NCI-H1694 treated with DMSO at 0.1 percent for 48 hours (cell line): ENCODE measurements around the gene MYDGF.
"Not testable (repeated sequence)": the region's sequence is repeated elsewhere in the genome, so short reads cannot be mapped to it uniquely, and the experiment has no call there.

ENCODE experiments used
- DNase-seq: peaks from one replicate; lab custom pipeline; 2025; lab: John Stamatoyannopoulos, UW

Gene MYDGF

DNA sequence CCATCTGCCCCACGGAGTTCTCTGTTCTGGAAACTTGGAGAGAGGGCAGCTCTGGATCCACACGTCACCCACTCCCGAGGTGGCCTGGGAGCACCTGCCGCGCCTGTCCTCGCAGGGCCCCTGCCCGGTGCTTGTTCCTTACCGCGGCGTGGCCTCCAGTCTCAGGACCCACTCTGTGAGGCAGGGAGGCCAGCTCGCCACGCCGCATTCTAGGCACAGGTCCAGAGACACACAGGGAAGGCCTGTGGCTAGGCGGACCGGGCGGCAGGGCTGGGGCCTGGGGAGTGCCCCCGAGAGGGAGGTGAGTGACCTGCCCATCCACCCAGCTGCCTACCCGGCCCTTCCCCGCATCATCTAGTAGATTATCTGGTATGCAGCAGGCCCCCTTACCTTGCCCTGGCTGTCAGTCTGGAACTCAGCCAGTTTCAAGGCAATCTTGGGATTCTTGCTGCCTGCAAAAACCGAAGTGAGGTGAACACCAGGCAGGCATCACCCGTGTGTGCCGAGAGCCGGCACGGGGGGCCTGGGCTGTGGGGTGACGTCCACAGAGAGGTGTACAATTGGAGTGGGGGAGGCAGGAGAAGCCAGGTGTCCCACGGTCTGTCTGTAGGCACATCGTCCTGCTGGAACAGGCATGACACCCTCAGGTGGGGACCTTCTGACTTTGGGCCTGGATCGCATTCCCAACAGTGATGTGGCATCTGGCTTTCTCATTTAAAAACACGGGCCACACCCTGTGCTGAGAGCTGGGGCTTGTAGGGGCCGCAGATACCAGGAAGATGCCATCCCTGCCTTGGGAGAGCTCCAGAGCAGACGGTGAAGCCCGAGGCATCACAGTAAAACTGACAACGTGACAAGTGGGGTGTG lies 29.9 kb upstream of the MYDGF start:
- no peak for DNase-seq

DNA sequence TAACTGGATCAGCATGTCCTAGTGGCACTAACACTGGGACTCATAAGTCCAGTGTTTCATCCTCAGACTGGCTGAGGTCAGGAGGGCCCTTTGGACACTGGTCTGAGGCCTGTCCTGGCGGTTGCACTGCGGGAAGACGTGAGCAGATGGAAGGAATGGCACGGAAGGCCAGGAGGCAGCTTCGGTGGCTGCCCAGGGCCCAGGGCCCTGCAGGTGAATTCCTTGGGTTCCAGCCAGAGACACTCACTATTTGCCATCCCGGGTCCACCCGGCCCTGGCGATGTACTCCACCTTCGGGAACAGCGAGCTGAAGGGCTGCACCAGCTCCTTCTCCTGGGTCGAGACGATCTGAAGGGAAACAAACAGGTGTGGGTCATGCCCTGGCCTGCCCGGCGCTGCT lies 27.2 kb upstream of the MYDGF start:
- DNase-seq, result no peak

DNA sequence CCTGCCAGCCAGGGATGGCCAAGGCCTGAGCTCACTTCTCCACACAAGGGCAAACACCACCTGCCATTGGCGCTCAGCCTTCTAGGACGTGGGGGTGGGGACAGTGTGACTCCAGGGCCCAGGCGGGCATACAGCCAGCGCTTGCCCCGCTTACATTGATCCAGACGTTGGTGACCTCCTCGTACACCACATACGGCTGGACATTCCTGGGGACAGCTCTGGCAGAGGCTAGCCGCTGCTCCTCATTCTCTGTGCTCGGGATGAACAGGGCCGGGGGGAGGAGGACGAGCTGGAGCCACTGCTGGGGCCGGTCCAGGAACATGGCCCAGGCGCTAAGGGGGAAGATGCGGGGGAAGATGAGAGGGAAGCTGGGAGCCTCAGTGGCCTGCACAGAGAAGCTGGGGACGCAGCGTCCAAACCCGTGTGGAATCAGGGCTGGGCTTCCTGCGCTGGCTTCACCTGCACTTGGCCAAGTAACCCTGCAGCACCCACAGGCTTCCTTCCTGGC lies 25.1 kb upstream of the MYDGF start:
- DNase-seq, result no peak

DNA sequence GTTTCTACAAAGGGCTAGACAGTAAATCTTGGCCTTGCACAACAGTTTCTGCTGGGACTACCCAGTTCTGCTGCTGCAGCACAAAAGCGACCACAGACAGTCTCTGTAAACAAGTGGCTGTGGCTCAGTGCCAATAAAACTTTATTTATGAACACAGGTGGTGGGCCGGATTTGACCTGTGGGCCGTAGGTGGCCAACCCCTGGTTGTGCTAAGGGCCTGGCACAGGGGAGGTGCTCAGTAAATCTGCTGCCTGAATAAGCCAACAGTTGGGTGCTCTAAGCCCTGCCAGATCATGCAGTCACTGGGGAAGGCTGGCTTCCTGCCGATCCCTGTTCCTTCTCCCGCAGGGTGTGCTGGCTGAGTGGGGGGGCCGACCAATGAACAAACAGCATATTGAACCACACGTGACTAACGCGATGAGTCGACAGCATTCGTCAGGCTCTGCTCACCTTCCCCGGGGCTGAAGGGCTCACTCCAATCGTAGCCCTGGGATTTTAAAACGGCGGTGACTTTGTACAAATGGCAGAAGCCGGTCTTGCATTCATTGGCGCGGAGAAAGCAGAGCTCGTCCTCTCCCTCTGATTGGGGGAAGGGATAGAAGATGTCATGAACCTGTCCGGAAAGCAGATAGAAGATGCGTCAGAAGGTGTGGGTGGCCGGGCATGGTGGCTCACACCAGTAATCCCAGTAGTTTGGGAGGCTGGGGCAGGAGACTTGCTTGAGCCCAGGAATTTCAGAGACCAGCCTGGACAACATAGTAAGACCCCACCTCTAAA lies 24.3 kb upstream of the MYDGF start:
- DNase-seq, result peak; percentile 91

DNA sequence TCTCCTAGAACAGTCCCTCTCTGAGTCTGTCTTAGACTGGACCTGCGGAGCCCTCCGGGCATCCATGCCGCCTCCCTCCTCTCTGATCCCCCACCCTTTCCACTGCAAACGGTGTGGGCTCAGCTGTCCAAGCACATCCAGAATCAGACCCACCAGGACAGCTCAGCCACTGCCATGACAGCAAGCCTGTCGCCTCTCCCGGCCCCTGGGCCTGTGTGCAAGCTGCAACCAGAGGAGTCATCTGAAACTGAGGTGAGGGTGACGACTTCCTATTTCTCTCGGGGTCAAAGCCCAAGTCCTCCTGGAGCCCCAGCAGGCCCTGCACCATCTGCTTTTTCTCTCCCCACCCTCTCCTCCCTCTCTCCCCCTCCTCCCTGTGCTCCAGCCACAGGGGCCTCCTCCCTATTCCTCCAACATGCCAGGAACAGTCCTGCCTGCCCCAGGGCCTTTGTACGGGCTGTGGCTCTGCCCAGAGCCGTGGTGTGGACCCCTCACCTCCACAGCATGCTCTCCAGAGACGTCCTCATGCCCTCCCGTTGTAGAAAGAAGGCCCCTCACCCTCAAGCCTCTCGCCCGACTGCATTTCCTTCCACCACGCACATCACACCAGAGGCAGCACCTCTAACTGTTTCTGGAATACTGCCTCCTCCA lies 23.5 kb upstream of the MYDGF start:
- DNase-seq, result no peak

DNA sequence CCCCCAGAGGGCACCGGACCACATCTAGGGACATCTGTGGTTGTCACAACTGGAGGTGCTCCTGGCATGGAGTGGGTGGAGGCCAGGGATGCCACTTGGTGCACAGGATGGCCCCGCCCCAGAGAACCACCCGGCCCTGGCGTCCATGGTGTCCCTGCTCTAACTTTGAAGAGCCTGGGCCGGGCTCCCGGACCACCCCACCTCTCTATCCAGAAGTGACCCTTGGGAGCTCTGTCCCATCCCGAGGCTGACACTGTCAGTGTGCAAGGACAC lies 22.9 kb upstream of the MYDGF start:
- DNase-seq, result no peak

DNA sequence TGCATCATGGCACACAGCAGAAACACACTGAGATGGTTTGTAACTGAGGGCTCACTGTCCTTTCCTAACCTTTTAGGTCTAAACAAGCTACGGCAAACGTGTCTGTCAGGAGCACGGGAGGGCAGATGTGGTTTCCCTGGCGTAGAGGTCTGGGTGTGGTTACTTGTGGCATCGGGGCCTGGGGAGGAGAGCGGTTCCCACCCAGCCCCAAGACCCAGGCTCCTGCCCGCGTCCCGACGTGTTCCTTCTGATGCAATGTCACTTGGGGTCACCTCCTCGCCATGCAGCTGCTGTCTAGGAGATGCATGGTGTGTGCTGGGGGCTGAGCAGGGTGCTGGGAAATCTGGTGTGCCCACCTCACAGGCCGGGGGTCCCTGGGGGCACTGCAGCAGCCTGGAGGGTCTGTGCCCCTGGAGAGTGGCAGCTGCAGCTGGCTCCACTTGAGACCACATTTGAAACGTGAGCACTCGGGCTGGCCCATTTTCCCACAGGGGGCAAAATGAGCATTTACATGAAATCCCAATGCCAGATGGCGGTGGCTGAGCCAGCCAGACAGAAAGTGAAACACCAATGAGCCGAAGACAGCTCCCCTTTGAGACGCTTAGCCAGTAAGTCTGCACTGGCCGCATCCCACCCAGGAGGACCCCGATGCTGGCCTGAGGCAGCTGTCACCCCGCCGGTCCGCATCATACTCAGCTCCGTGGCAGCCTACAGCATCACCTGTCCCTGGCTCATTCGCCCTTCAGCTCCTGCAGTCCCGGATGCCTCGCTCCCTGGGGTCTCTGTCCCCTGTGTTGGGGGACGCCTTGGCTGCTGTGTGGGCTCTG lies 22.3 kb upstream of the MYDGF start:
- DNase-seq, result peak; percentile 68

DNA sequence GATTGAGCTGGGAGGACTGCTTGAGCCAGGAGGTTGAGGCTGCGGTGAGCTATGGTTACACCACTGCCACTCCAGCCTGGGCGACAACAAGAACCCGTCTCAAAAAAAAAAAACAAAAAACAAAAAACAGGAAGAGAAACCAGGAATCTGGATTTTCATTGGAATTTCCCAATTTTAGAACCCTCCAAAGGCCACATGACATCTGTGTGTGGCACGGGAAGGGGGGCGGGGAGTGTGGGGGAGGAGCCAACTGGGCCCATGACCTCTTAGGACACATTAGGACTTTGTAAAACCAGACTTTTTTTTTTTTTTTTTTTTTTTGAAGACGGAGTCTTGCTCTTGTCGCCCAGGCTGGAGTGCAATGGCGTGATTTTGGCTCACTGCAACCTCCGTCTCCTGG lies 21.2 kb upstream of the MYDGF start:
- DNase-seq, result no peak

DNA sequence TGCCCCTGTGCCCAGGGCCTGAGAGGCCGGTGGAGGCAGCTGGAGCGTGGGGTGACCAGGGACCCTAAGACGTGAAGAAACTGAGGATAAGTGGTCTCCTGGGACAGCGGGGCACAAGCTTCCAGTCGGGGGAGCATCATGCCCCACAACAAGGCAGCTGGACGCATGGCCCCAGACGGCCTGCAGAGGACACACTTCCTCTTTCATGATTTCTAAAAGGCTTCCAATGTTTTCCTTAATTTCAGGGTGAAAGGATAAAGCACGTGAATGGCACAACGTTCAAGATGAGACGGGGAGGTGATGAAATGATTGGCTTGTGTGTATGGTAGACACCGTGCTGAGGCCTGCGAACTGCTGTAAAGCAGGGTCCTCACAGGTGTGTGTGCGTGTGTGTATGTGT lies 20.2 kb upstream of the MYDGF start:
- DNase-seq, result no peak

DNA sequence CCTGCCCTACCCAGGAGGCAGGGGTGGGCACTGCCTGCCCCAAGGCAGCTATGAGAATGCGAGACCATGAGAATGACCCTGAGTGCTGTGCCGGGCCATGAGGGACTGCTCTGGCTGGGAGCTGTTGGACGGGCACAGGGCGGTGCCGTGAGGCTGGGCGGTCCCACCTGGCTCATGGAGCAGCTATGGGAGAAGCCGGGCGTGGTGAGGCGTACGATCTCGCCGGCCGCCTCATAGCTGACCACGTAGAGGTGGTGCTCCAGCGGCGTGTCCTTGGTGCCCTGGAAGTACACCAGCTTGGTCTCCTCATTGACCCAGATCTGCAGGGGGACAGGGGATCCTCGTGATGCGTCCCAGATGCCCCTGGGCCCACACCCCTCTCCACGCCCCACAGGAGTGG lies 19.3 kb upstream of the MYDGF start:
- no peak for DNase-seq

DNA sequence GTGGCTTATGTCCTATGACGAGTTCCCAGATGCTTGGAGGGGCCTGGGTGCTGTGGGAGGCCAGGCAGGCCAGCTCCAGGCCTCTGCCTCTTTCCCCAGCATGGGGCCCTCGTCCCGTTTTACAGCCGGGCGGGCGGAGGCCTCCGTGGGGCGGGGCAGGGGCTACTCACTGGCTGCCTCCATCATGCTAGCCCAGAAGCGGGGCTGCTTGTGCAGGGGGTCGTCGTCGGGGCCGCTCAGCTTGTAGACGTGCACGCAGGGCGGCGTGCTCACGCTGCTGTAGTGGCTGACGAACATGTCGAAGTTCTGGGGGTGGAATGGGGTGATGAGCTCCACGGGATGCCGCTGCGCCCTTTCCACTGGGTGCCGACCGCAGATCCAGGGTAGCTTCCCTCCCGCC lies 18.4 kb upstream of the MYDGF start:
- DNase-seq, result no peak

DNA sequence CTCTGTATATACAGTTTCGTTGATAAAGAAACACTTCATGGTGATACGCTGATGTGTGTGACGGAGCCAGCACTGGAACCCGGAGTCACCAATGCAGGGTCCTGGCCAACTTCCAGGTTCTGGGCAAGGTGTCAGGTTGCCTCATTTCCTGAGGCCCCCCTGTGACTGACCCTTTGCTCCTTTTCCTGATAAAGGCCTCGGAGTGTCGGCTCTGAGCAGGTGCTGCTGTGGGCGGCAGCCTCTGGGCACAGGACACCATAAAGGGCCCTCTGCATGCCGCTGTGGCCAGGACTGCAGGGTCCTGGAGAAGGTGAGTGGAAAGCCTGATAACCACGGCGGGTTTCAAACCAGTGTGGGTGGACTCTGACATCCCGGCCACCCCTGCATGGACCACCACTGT lies 17.3 kb upstream of the MYDGF start:
- no peak for DNase-seq

DNA sequence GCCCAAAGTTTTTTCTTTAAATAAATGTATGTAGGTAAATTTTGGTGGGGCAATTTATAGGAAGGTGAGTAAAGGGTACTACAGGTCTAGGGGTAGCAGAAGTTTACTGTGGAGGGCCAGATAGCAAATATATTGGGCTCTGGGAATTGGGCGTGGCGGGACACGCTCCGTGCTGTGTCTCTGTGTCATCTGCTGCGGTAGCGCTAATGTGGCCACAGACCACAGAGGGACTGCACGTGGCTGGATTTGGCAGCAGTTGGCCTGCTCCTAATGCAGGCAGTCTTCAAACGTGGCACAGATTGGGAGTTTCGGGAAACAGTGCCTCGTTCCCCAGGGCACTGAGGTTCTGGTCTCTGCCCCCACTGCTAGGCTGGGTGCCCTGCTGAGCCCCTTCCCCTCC lies 16.6 kb upstream of the MYDGF start:
- no peak for DNase-seq

DNA sequence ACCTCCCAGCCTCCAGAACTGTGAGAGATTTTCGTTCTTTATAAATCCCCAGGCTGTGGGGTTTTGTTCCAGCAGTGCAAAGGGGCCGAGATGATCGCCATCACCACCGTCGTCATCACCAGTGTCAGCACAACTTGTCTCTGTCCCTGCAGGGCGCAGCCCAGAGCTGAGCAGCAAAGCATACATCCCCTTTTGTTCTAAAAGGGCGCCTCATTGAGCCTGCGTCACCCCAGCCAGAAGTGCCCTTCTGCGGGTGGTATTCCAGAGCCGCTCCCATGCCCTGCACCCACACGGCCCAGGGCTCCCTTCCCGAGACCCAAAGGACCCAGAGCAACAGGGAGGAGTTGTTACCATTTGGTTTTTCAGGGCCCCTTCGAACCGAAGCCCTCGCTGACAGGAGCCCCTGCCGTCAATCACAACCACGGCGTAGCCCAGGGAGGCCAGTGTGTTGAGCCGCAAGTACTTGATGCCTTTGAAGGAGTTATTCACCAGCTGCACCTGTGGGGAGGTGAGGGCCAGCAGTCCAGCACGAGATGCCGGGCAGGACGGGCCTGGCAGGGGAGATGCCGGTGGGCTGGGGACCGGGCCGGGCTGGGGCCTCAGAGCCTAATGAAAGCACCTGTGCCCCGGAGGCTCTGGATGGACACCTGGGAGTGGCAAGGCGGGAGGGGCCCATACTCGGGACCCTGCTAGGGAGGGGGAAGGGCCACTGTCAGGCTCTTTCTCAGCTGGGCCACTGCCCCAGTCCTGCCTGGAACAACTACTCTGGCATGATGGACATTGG lies 14.4 kb upstream of the MYDGF start:
- DNase-seq, result no peak

DNA sequence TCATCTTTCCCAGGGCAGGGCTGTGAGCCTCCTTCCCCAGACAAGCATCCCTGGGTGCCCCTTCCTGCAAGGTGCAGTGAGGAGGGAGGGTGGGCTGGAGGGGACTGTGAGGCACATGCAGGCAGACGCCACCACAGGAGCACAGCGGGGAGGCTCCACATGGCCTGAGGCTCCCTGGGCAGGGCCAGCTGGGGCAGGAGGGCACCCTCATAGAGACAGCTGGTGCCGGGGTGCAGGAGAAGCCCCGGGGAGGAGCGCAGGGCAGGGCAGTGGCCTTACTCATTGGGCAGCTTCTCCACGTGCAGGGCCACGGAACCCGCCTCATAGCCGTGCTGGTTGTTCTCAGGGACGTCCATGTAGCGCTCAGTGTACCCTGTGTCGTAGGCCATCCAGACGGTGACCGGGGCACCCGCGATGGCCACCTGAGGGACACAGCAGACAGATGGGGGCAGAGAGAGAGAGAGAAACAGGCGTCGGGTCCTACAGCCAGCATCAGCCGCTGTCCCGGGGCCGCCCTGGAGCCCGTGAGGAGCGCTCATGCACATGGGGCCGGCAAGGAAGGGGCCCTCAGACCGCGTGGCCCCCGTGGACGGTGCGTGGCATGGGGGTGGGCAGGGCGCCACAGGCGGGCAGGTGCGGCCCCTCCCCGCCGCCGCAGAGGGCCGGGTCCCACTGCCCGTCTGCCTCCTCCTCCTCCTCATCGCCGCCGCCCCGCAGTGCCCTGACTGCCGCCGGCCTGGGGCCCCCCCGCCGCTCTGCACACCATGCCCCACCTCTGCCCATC lies 12.5 kb upstream of the MYDGF start:
- DNase-seq, result no peak

DNA sequence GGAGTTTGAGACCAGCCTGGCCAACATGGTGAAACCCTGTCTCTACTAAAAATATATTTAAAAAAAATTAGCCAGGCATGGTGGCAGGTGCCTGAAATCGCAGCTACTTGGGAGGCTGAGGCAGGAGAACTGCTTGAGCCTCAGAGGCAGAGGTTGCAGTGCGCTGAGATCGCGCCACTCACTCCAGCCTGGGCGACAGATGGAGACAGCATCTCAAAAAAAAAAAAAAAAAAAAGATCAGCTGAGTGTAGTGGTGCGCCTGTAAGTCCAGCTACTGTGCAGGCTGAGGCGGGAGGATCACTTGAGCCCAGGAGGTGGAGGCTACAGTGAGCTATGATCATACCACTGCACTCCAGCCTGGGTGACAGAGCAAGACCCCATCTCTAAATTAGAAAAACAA lies 9.9 kb upstream of the MYDGF start:
- not testable (repeated sequence) for DNase-seq

DNA sequence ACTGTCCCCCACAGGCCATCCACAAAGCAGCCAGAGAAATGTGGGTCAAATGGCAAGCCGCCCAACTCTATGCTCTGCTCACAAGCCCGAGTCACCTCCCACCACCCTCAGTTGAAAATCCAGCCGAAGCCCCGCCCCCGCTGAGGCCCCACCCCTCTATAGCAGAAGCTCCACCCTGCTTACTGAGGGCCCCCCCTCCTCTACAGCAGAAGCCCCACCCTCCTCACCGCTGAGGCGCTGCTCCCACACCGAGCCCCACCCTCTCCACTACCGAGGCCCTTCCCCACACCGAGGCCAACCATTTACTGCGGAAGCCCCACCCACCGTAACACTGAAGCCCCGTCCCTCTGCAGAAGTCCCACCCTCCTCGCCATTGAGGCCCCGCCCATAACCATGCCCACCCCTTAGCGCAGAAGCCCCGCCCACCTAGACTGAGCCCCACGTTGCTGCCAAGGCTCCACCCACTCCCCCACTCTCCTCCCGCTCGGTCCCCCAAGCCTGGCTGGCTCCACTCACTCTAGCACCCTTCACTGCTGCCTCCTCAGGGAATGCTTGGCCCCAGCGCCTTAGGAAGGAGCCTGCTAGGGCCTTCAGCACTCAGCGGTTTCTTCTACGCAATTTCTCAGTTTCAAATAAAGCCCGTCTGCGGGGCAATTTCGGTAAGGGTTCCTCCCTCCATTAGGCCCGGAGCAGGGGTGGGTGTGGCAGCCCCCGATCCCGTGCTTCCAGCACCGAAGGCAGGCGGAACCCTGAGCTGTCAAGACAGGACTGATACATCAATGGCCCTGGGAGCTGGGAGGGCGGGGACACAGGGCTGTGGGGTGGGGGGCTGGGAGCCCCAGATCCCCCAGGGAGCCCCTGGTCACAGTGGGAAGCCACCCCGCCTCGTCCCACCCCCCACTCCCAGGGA lies 9.0 kb upstream of the MYDGF start:
- DNase-seq, result no peak

DNA sequence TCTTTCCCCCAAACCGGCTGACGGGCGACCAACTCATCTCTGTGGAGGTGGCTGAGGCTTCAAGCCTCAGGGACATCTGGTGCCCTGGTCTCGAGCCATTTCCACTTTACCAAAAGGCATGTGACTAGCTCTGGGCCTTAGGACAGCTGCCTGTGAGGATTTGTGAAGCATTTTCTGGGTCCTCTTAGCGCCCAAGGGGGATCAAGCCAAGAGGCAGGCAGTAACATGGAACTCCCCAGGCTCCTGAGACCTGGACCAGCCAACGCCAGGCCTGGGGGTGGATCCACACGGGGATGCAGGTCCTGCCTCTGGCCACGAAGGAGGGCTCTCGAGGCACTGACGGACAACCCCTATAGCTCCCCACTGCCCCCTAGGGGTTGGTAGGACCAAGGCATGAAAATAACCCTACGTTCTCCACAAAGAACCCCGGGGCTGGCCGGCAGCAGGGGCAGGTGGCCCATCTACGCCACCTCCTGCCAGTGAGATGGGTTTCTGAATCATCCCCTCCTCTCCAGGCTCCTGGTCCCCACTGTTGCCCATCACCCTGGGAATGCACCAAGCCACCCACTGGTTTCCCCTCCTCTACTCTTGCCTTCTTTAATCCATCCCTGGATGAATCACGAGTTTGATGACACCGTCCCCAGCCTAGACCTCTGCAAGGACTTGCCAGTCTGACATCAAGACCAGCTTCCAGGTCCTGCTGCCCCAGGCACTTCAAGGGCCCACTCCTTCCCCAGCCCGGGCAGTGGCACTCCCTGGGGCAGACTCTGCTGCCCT lies 7.0 kb upstream of the MYDGF start:
- peak; percentile 45 for DNase-seq

DNA sequence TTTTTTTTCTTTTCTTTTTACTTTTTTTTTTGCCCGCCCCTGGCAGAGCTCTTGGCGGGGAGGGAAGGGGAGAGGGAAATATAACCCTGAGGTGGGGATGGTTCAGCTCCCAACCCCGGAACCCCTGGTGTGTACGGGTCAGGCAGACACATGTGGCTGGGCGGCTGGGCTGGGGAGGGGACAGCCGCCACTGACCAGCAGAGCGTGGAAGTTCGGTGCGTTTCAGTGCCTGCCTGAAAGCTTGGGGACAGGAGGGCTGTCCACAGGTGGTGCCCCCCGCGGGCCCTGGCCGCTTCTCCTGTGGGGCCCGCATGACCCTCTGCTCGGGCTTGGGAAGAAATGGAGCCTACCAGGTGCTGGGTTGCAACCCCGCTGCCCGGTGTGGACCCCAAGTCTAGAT lies 5.2 kb upstream of the MYDGF start:
- no peak for DNase-seq
